ENCODE measurements around the gene NWD2. TPM values are rescaled to one million over a fixed set of nuclear protein-coding genes. Genes with fewer than 3 reads are reported as not detected.

The NWD2 gene
- total and polyA plus RNA-seq, 10 of the 15 experiments (the other 5 are each of a cell fraction or from before 2014, with no cell fraction given) = not detected

- no peak for TF ChIP-seq ZNF592 (IDR thresholded peaks at IDR 0.05)
- TF ChIP-seq SP1 (IDR thresholded peaks at IDR 0.05; ENCODE audit: low read depth, low read length) = no peak
- TF ChIP-seq NRF1 (conservative IDR thresholded peaks at IDR 0.05; ENCODE audit: low read depth, low read length) = no peak
- no peak for TF ChIP-seq JUND (IDR thresholded peaks at IDR 0.05; ENCODE audit: low read depth, low read length)
Measured at GRCh38 chr4:37476691-37477090, 232.1 kb downstream of the NWD2 start (continued).

GRCh38 chr4:37477126-37477525, 232.6 kb downstream of the NWD2 start:
- RAD21 ChIA-PET (ENCODE audit: unreplicated experiment) = no interaction called here
- H3K4me2 ChIP-seq (ENCODE audit: control insufficient read depth, insufficient read depth) = no peak overlapping the region
- no peaks in the 10 kb centered on the region; a peak in 1 of 4 replicates for H3K27me3 ChIP-seq (replicated peaks in 1 of 2; ENCODE audit: control insufficient read depth in 2 of 2, insufficient read depth in 2 of 2, low read length in 1 of 2)
- no peak overlapping the region for H3K4me3 ChIP-seq
- no peak for DNase-seq (ENCODE audit: low read depth, low spot score)
- no peak overlapping the region for H2AFZ ChIP-seq (ENCODE audit: control insufficient read depth, low read depth, low read length)
- in situ Hi-C loops (cut with MboI) (no loop called here), intact Hi-C loops (cut with micrococcal nuclease; ENCODE audit: unreplicated experiment) (no loop called here)
- FAIRE-seq = no peak
- no peaks in the 10 kb centered on the region for H4K20me1 ChIP-seq (ENCODE audit: control insufficient read depth, insufficient read depth)
- no peaks in the 10 kb centered on the region for H3K36me3 ChIP-seq (ENCODE audit: control insufficient read depth in 2 of 2, insufficient read depth in 2 of 2, low read length in 1 of 2)
- CTCF ChIA-PET = interaction anchor here (1.0 kb wide), 1 partner anchor 93 kb away, joined by 3 read pairs; no protein-coding TSS in a partner anchor
- POLR2A ChIA-PET = no interaction called here
- no peaks in the 10 kb centered on the region for H3K4me1 ChIP-seq (ENCODE audit: control insufficient read depth, insufficient read depth, low read length)
- H3K9me3 ChIP-seq (replicated peaks; ENCODE audit: control insufficient read depth, insufficient read depth, low read length) = no peaks in the 10 kb centered on the region
- no peak overlapping the region for H3K9ac ChIP-seq (ENCODE audit: control insufficient read depth, insufficient read depth, low read length)
- SMC1A ChIA-PET (ENCODE audit: uncharacterized antibody, unreplicated experiment) = interaction anchor here (1.7 kb wide), 1 partner anchor 9 kb away, joined by 4 read pairs; no protein-coding TSS in a partner anchor
- ATAC-seq = no peak
- WGBS (ENCODE audit: insufficient coverage, insufficient replicate concordance, low lambda C conversion rate, missing lambda C conversion rate) = 47% methylated on average over 3 of the region's 3 CpGs
- BruUV-seq (replicated peaks) = no TSS peak
- H3K79me2 ChIP-seq (ENCODE audit: control insufficient read depth, insufficient read depth, low read length) = no peaks in the 10 kb centered on the region
- H3K27ac ChIP-seq (ENCODE audit: control insufficient read depth, insufficient read depth) = no peak overlapping the region
- no peak for TF ChIP-seq RCOR1 (conservative IDR thresholded peaks at IDR 0.05; ENCODE audit: low read depth, low read length)
- no peak for TF ChIP-seq HDGF (IDR thresholded peaks at IDR 0.05)
- TF ChIP-seq SMARCA5 (IDR thresholded peaks at IDR 0.05) = no peak
- no peak for TF ChIP-seq CHD1 (IDR thresholded peaks at IDR 0.05; ENCODE audit: low read depth, low read length)
- no peak for TF ChIP-seq EED (IDR thresholded peaks at IDR 0.05; ENCODE audit: low read depth)
- TF ChIP-seq EP300 (IDR thresholded peaks at IDR 0.05; ENCODE audit: borderline replicate concordance in 1 of 2, control insufficient read depth in 1 of 2, low read depth in 2 of 2, low read length in 2 of 2) = no peak
- TF ChIP-seq POU2F2 (IDR thresholded peaks at IDR 0.05; ENCODE audit: borderline replicate concordance, low read depth, low read length) = no peak
- no peak for TF ChIP-seq PRDM15 (CRISPR knock-in tag; IDR thresholded peaks at IDR 0.05)
- TF ChIP-seq ZNF217 (IDR thresholded peaks at IDR 0.05) = no peak
